HG02840 (cell line): ENCODE measurements around the gene CDK16.
"Not testable (repeated sequence)": the region's sequence is repeated elsewhere in the genome, so short reads cannot be mapped to it uniquely, and the experiment has no call there.

Source experiments
- ATAC-seq: cut with Tn5 transposase; IDR thresholded peaks from one replicate; pipeline ENCODE4 v1.9.1; 2021; ENCODE audit warnings: mild to moderate bottlenecking, moderate library complexity, moderate number of reproducible peaks; ENCODE audit not compliant: unreplicated experiment, low FRiP score

Gene CDK16

DNA sequence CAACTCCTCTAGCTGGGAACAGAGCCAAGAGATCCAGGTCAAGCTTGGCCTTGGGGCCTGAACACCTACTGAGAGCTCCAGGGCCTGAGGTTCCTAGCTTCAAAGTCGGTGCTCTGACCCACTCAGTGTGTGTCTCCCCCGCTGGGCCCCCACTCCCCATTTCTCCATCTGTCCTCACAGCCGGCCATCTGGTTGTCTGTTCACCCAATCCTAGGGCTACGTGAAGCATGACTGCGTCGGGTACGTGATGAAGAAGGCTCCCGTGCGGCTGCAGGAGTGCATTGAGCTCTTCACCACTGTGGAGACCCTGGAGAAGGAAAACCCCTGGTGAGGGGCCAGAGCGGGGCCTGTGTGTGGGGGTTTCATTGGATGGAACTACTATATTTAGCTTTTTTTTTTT is 26.7 kb downstream of the CDK16 start:
- no peak for ATAC-seq

DNA sequence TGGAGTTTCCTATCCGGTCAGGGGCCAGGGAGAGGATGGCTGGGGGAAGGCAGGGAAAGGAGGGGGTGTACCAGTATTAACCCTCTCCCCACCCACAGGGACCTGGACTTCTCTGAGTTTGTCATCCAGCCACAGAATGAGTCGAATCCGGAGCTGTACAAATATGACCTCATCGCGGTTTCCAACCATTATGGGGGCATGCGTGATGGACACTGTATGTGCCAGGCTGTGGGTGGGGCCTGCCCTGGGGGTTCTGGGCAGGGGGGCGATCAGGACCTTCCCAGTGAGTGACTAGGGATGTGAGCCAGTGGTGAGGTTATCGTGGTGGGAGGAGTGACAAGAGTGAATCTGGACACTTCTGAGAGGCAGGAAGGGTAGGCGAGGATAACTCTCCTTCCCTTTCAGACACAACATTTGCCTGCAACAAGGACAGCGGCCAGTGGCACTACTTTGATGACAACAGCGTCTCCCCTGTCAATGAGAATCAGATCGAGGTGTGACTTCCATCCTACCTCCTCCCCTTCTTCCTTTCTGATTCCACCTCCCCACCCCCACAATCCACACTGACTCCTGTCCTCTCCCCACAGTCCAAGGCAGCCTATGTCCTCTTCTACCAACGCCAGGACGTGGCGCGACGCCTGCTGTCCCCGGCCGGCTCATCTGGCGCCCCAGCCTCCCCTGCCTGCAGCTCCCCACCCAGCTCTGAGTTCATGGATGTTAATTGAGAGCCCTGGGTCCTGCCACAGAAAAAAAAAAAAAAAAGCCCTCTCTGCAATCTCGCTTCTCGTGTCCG is 28.9 kb downstream of the CDK16 start:
- ATAC-seq, result no peak

- no peak for ATAC-seq
Observed at GRCh38 chrX:47247999-47248320, 29.5 kb downstream of the CDK16 start.

GRCh38 chrX:47248576-47248975 is 30.1 kb downstream of the CDK16 start:
- no peak for ATAC-seq

DNA sequence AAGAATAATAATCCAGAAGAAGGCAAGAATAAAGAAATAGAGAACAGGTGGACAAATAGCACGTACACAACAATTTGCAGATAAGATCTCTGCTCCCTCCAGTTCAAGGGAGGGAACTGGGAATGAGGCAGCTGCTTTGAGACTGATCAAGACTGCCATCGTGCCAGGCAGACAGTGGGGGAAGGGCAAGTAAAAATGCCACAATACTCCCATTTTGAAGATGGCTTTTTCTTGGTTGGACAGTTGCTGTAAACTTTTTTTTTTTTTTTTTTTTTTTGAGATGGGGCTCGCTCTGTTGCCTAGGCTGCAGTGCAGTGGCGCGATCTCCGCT is 31.5 kb downstream of the CDK16 start:
- no peak for ATAC-seq

GRCh38 chrX:47257620-47258019 is 39.1 kb downstream of the CDK16 start:
- not testable (repeated sequence) for ATAC-seq

GRCh38 chrX:47264483-47265173 is 46.1 kb downstream of the CDK16 start:
- ATAC-seq, result no peak

DNA sequence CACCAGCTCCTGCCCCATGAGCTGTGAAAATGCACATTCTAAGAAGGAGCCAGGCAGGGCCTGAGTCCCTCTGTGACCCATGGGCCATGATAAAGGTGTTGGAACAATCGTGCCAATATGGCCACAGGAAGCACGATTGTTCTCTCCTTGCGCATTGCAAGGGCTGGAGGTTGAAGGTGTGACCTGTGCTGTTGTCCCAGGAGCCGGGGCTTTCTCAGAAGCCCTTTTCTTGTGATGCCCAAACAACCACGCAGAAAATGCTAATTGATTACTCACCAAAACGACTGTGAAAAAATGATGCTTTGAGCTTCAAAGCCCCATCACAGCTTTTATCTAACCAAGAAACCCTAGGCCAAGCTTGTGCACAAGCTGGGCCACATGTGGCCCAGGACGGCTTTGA is 48.2 kb downstream of the CDK16 start:
- no peak for ATAC-seq

DNA sequence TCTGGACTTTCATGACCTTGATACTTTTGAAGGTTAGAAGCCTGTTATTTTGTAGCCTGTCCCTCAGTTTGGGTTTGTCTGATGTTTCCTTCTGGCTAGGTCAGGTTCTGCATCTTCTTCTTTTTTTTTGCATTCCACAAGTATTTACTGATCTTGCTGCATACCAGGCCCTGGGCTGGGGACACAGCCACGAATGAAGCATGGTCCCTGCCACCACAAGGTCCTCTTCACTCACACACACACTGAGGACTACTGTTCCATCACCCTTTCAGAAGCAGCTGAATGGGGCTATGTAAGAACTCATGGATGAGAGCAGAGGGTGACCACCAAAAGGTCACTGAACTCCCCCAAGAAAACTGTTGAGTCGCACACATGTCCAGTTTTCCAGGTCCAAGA is 53.5 kb downstream of the CDK16 start:
- ATAC-seq, result no peak

GRCh38 chrX:47273011-47273730 is 54.7 kb downstream of the CDK16 start:
- no peak for ATAC-seq

GRCh38 chrX:47278691-47279090 is 60.2 kb downstream of the CDK16 start:
- no peak for ATAC-seq
